GM12878 (cell line): Measurements from ENCODE around the gene FAM185A. TPM values are rescaled to one million over a fixed set of nuclear protein-coding genes. Genes with fewer than 3 reads are reported as not detected.
A peak's percentile ranks its signal among the peaks of the same experiment; 100 is the strongest.

Experiments used
- BHLHE40 ChIP-seq, 2 experiments: fragments of 450-650 bp in 1 of 2; IDR thresholded peaks; 2 replicates each; pipeline ENCODE4 v1.6.1; 2011 to 2017; ENCODE audit warnings: low read depth in 2 of 2, borderline replicate concordance in 1 of 2, improper control_type of control experiment in 1 of 2, low read length in 1 of 2, mild to moderate bottlenecking in 1 of 2
- FOXK2 ChIP-seq: fragments of 450-650 bp; IDR thresholded peaks from 2 replicates; pipeline ENCODE4 v1.6.1; 2017; ENCODE audit warnings: mild to moderate bottlenecking, moderate library complexity
- GABPA ChIP-seq: IDR thresholded peaks from 2 replicates; pipeline ENCODE4 v1.6.1; 2014; ENCODE audit warnings: antibody characterized with exemption, low read depth, mild to moderate bottlenecking, inconsistent platforms
- GATAD2B ChIP-seq: fragments of 450-650 bp; conservative IDR thresholded peaks from 2 replicates; pipeline ENCODE4 v1.6.1; 2017; ENCODE audit warnings: low read depth, mild to moderate bottlenecking, moderate library complexity
- KAT2A ChIP-seq: conservative IDR thresholded peaks from 2 replicates; pipeline ENCODE4 v1.6.1; 2011; ENCODE audit warnings: low read depth, low read length; ENCODE audit not compliant: control insufficient read depth
- KDM1A ChIP-seq: fragments of 200-600 bp; sonication (generic); IDR thresholded peaks from 2 replicates; pipeline ENCODE4 v1.6.1; 2016; ENCODE audit warnings: borderline replicate concordance
- MEF2B ChIP-seq: fragments of 450-650 bp; IDR thresholded peaks from 2 replicates; pipeline ENCODE4 v1.6.1; 2018; ENCODE audit warnings: mild to moderate bottlenecking, moderate library complexity; ENCODE audit not compliant: partially characterized antibody, poor library complexity, severe bottlenecking
- MXI1 ChIP-seq: fragments of 150-350 bp; IDR thresholded peaks from 2 replicates; pipeline ENCODE4 v1.6.1; 2011; ENCODE audit warnings: low read depth, mild to moderate bottlenecking, inconsistent platforms, low read length, improper control_type of control experiment
- MYB ChIP-seq: fragments of 150-350 bp; IDR thresholded peaks from 2 replicates; pipeline ENCODE4 v1.6.1; 2014; ENCODE audit warnings: mild to moderate bottlenecking, low read depth, low read length, borderline replicate concordance
- NBN ChIP-seq: fragments of 450-650 bp; IDR thresholded peaks from 2 replicates; pipeline ENCODE4 v1.6.1; 2016
- NFXL1 ChIP-seq: fragments of 450-650 bp; IDR thresholded peaks from 2 replicates; pipeline ENCODE4 v1.6.1; 2017; ENCODE audit warnings: antibody characterized with exemption, mild to moderate bottlenecking, borderline replicate concordance
- RAD21 ChIP-seq: IDR thresholded peaks from 2 replicates; pipeline ENCODE4 v1.6.1; 2011; ENCODE audit warnings: mild to moderate bottlenecking, low read depth, low read length, moderate library complexity; ENCODE audit not compliant: insufficient read depth
- RELA ChIP-seq: fragments of 450-650 bp; IDR thresholded peaks from 2 replicates; pipeline ENCODE4 v1.8.0; 2014; ENCODE audit warnings: borderline replicate concordance; ENCODE audit not compliant: partially characterized antibody
- SPI1 ChIP-seq: IDR thresholded peaks from 2 replicates; pipeline ENCODE4 v1.6.1; 2011; ENCODE audit warnings: low read depth, mild to moderate bottlenecking, low read length, moderate library complexity, borderline replicate concordance; ENCODE audit not compliant: insufficient read depth
- YBX1 ChIP-seq: fragments of 450-650 bp; IDR thresholded peaks from 2 replicates; pipeline ENCODE4 v1.6.1; 2016; ENCODE audit warnings: antibody characterized with exemption
- polyA plus RNA-seq, 11 experiments: library from polyadenylated mRNA; depleted of rRNA in 4 of 11; unstranded in 6 of 11; stranded (reverse) in 5 of 11; fragments of >200 nt; fragmentation: Nextera tagmentation in 4 of 11; fragmentation: Illumina TruSeq in 1 of 11; extraction: Ambion mirVana in 4 of 11; extraction: Trizol in 1 of 11; gene quantifications; 1 replicate in 1 of 11; 2 replicates in 10 of 11; pipeline versions ENCODE4 v1.2.1 to v1.2.3, GENCODE V29; 2011 to 2016; ENCODE audit warnings: inconsistent platforms in 2 of 11, missing spikeins in 2 of 11, low read depth in 1 of 11
- total RNA-seq, 4 experiments: library from RNA; depleted of rRNA in 3 of 4; stranded (reverse); fragments of >200 nt in 3 of 4; fragmentation: Illumina TruSeq in 1 of 4; extraction: Trizol in 1 of 4; gene quantifications; 2 replicates each; pipeline versions ENCODE4 v1.2.1 to v1.2.3, GENCODE V29; 2013 to 2021
- TF ChIP-seq, protein P1 (sequence below): IDR thresholded peaks from 2 replicates; pipeline ENCODE4 v1.6.1; 2012; ENCODE audit warnings: low read depth, low read length, improper control_type of control experiment
- TF ChIP-seq, protein P2 (sequence below): fragments of 450-650 bp; IDR thresholded peaks from 2 replicates; pipeline ENCODE4 v1.6.1; 2017; ENCODE audit warnings: borderline replicate concordance
- TF ChIP-seq, protein P3 (sequence below): fragments of 450-650 bp; IDR thresholded peaks from 2 replicates; pipeline ENCODE4 v1.6.1; 2016; ENCODE audit warnings: mild to moderate bottlenecking
- TF ChIP-seq, protein P4 (sequence below): fragments of 450-650 bp; IDR thresholded peaks from 2 replicates; pipeline ENCODE4 v1.6.1; 2017; ENCODE audit warnings: mild to moderate bottlenecking, moderate library complexity
- TF ChIP-seq, protein P5 (sequence below): fragments of 450-650 bp; IDR thresholded peaks from 2 replicates; pipeline ENCODE4 v1.6.1; 2017; ENCODE audit warnings: antibody characterized with exemption, mild to moderate bottlenecking, moderate library complexity
- TF ChIP-seq, protein P6 (sequence below): IDR thresholded peaks from 2 replicates; pipeline ENCODE4 v1.6.1; 2011; ENCODE audit warnings: low read depth, low read length, improper control_type of control experiment, borderline replicate concordance

The FAM185A gene
- total and polyA plus RNA-seq, 10 of the 15 experiments (the other 5 are each of a cell fraction or from before 2014, with no cell fraction given), result 1.9 to 12.8 (median 8.6) TPM

DNA sequence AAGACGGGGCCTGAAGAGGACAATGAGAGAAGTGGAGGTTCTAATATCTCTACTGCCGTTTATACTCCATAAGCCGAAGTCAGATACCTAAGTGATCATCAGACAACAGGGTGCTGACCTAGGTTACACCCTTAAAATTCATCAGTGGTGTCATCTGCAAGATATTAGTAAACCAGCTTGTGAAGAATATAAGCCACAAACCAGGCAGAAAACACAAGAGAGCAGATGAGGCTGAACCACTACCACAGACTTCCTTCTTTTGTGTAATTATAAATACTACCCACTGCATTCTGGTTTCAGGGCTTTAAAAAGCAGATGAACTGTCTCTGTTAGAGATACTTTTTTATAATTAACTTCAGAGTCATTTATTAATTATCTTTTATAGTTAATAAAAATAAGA lies 95.1 kb downstream of the FAM185A start (continued):
- TF ChIP-seq, protein P1, sequence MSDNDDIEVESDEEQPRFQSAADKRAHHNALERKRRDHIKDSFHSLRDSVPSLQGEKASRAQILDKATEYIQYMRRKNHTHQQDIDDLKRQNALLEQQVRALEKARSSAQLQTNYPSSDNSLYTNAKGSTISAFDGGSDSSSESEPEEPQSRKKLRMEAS, result no peak
- TF ChIP-seq, protein P2, sequence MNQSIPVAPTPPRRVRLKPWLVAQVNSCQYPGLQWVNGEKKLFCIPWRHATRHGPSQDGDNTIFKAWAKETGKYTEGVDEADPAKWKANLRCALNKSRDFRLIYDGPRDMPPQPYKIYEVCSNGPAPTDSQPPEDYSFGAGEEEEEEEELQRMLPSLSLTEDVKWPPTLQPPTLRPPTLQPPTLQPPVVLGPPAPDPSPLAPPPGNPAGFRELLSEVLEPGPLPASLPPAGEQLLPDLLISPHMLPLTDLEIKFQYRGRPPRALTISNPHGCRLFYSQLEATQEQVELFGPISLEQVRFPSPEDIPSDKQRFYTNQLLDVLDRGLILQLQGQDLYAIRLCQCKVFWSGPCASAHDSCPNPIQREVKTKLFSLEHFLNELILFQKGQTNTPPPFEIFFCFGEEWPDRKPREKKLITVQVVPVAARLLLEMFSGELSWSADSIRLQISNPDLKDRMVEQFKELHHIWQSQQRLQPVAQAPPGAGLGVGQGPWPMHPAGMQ, result no peak
- TF ChIP-seq, protein P3, sequence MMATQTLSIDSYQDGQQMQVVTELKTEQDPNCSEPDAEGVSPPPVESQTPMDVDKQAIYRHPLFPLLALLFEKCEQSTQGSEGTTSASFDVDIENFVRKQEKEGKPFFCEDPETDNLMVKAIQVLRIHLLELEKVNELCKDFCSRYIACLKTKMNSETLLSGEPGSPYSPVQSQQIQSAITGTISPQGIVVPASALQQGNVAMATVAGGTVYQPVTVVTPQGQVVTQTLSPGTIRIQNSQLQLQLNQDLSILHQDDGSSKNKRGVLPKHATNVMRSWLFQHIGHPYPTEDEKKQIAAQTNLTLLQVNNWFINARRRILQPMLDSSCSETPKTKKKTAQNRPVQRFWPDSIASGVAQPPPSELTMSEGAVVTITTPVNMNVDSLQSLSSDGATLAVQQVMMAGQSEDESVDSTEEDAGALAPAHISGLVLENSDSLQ, result no peak
- TF ChIP-seq KDM1A, result no peak
- no peak for TF ChIP-seq MYB
- no peak for TF ChIP-seq GATAD2B
- TF ChIP-seq, protein P4, sequence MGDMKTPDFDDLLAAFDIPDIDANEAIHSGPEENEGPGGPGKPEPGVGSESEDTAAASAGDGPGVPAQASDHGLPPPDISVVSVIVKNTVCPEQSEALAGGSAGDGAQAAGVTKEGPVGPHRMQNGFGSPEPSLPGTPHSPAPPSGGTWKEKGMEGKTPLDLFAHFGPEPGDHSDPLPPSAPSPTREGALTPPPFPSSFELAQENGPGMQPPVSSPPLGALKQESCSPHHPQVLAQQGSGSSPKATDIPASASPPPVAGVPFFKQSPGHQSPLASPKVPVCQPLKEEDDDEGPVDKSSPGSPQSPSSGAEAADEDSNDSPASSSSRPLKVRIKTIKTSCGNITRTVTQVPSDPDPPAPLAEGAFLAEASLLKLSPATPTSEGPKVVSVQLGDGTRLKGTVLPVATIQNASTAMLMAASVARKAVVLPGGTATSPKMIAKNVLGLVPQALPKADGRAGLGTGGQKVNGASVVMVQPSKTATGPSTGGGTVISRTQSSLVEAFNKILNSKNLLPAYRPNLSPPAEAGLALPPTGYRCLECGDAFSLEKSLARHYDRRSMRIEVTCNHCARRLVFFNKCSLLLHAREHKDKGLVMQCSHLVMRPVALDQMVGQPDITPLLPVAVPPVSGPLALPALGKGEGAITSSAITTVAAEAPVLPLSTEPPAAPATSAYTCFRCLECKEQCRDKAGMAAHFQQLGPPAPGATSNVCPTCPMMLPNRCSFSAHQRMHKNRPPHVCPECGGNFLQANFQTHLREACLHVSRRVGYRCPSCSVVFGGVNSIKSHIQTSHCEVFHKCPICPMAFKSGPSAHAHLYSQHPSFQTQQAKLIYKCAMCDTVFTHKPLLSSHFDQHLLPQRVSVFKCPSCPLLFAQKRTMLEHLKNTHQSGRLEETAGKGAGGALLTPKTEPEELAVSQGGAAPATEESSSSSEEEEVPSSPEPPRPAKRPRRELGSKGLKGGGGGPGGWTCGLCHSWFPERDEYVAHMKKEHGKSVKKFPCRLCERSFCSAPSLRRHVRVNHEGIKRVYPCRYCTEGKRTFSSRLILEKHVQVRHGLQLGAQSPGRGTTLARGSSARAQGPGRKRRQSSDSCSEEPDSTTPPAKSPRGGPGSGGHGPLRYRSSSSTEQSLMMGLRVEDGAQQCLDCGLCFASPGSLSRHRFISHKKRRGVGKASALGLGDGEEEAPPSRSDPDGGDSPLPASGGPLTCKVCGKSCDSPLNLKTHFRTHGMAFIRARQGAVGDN, result no peak
- TF ChIP-seq, protein P5, sequence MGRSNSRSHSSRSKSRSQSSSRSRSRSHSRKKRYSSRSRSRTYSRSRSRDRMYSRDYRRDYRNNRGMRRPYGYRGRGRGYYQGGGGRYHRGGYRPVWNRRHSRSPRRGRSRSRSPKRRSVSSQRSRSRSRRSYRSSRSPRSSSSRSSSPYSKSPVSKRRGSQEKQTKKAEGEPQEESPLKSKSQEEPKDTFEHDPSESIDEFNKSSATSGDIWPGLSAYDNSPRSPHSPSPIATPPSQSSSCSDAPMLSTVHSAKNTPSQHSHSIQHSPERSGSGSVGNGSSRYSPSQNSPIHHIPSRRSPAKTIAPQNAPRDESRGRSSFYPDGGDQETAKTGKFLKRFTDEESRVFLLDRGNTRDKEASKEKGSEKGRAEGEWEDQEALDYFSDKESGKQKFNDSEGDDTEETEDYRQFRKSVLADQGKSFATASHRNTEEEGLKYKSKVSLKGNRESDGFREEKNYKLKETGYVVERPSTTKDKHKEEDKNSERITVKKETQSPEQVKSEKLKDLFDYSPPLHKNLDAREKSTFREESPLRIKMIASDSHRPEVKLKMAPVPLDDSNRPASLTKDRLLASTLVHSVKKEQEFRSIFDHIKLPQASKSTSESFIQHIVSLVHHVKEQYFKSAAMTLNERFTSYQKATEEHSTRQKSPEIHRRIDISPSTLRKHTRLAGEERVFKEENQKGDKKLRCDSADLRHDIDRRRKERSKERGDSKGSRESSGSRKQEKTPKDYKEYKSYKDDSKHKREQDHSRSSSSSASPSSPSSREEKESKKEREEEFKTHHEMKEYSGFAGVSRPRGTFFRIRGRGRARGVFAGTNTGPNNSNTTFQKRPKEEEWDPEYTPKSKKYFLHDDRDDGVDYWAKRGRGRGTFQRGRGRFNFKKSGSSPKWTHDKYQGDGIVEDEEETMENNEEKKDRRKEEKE, result no peak
- TF ChIP-seq SPI1, result peak; percentile 87
- TF ChIP-seq NBN, result no peak
- TF ChIP-seq, protein P6, sequence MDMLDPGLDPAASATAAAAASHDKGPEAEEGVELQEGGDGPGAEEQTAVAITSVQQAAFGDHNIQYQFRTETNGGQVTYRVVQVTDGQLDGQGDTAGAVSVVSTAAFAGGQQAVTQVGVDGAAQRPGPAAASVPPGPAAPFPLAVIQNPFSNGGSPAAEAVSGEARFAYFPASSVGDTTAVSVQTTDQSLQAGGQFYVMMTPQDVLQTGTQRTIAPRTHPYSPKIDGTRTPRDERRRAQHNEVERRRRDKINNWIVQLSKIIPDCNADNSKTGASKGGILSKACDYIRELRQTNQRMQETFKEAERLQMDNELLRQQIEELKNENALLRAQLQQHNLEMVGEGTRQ, result no peak
- TF ChIP-seq RELA, result no peak
- TF ChIP-seq BHLHE40 (IDR thresholded peaks at IDR 0.05; ENCODE audit: borderline replicate concordance in 1 of 2, low read depth in 2 of 2, low read length in 1 of 2), result peak in 1 of 2 experiments; percentile 46; a peak in 1 of 4 replicates
- no peak for TF ChIP-seq KAT2A
- TF ChIP-seq FOXK2, result no peak
- TF ChIP-seq NFXL1, result no peak
- no peak for TF ChIP-seq MXI1
- no peak for TF ChIP-seq RAD21
- peak; percentile 61 for TF ChIP-seq MEF2B
- no peak for TF ChIP-seq GABPA
- no peak for TF ChIP-seq YBX1
